H1 (cell line): ENCODE results near the gene PHYHD1. TPM values are rescaled to one million over a fixed set of nuclear protein-coding genes. Genes with fewer than 3 reads are reported as not detected.

Experiments used
- CTCF ChIA-PET: fragments of 300-600 bp; sonication (Branson Sonifier 250); formaldehyde crosslinking; loops from one replicate; lab custom pipeline; 2021; ENCODE audit not compliant: partially characterized antibody; lab: Charles Lee
- POLR2A ChIA-PET: fragments of 300-600 bp; sonication (Branson Sonifier 250); formaldehyde crosslinking; loops from one replicate; lab custom pipeline; 2021; ENCODE audit warnings: inconsistent platforms; ENCODE audit not compliant: partially characterized antibody; lab: Charles Lee
- DNase-seq, 2 experiments: peaks; one replicate each; pipeline versions ENCODE4 v3.0.0 to v3.0.0-alpha.2; 2010 to 2022; ENCODE audit warnings: low spot score in 2 of 2, low read depth in 1 of 2, mixed read lengths in 1 of 2
- FAIRE-seq: peaks from 2 replicates; lab custom pipeline; 2011; peaks lifted over from hg19 to GRCh38; lab: Jason Lieb, UNC
- H2AFZ ChIP-seq: 2 replicates; pipeline ENCODE4 v1.8.1; 2012; ENCODE audit warnings: low read length, inconsistent platforms
- H2AK5ac ChIP-seq: 2 replicates; pipeline ENCODE4 v1.6.1; 2013; ENCODE audit warnings: low read depth, low read length
- H2BK120ac ChIP-seq: replicated peaks from 2 replicates; pipeline ENCODE3; 2013; ENCODE audit warnings: low read depth, low read length, inconsistent platforms
- H2BK12ac ChIP-seq: 2 replicates; pipeline ENCODE4 v1.6.1; 2013; ENCODE audit warnings: low read depth, low read length
- H2BK15ac ChIP-seq: 2 replicates; pipeline ENCODE4 v1.6.1; 2013; ENCODE audit warnings: low read length
- H2BK20ac ChIP-seq: 2 replicates; pipeline ENCODE4 v1.6.1; 2013; ENCODE audit warnings: low read length
- H2BK5ac ChIP-seq: 2 replicates; pipeline ENCODE4 v1.6.1; 2013; ENCODE audit warnings: low read depth, low read length
- H3K14ac ChIP-seq: 2 replicates; pipeline ENCODE4 v1.6.1; 2013; ENCODE audit warnings: inconsistent platforms; ENCODE audit not compliant: insufficient read length
- H3K18ac ChIP-seq: 2 replicates; pipeline ENCODE4 v1.6.1; 2013; ENCODE audit warnings: low read length; ENCODE audit errors: extremely low read depth
- H3K23ac ChIP-seq: 2 replicates; pipeline ENCODE4 v1.6.1; 2013; ENCODE audit warnings: inconsistent platforms; ENCODE audit not compliant: insufficient read length
- H3K23me2 ChIP-seq: 2 replicates; pipeline ENCODE4 v1.6.1; 2013; ENCODE audit warnings: low read depth, low read length
- H3K27ac ChIP-seq: 2 replicates; pipeline ENCODE4 v1.6.1; 2011; ENCODE audit warnings: low read depth, low read length, inconsistent platforms
- H3K27me3 ChIP-seq, 4 experiments: replicated peaks in 1 of 4; 1 replicate in 1 of 4; 2 replicates in 3 of 4; pipeline versions ENCODE4 v1.6.1 to v1.8.1; 2011 to 2013; ENCODE audit warnings: low read length in 3 of 4, mild to moderate bottlenecking in 3 of 4, inconsistent platforms in 2 of 4, mixed read lengths in 2 of 4, moderate library complexity in 1 of 4; ENCODE audit not compliant: control insufficient read depth in 3 of 4, insufficient read depth in 3 of 4; ENCODE audit errors: extremely low read depth in 1 of 4
- H3K36me3 ChIP-seq, 4 experiments: 2 replicates each; pipeline versions ENCODE4 v1.6.1 to v1.8.1; 2011 to 2013; ENCODE audit warnings: mild to moderate bottlenecking in 4 of 4, low read length in 3 of 4, moderate library complexity in 2 of 4, control low read depth in 1 of 4, inconsistent platforms in 1 of 4; ENCODE audit not compliant: insufficient read depth in 4 of 4, control insufficient read depth in 2 of 4
- H3K4ac ChIP-seq: replicated peaks from 2 replicates; pipeline ENCODE3; 2013; ENCODE audit warnings: low read length, low read depth, mixed read lengths, inconsistent platforms; ENCODE audit not compliant: insufficient read length
- H3K4me1 ChIP-seq, 4 experiments: replicated peaks in 1 of 4; 1 replicate in 1 of 4; 2 replicates in 3 of 4; pipeline versions ENCODE4 v1.6.1 to v1.8.1; 2011 to 2013; ENCODE audit warnings: low read length in 3 of 4, inconsistent platforms in 2 of 4, mixed read lengths in 1 of 4; ENCODE audit not compliant: insufficient read depth in 4 of 4, control insufficient read depth in 3 of 4
- H3K4me2 ChIP-seq, 2 experiments: 2 replicates each; pipeline versions ENCODE4 v1.6.1 to v1.8.1; 2011 to 2013; ENCODE audit warnings: low read depth in 2 of 2, low read length in 2 of 2, control low read depth in 1 of 2, inconsistent platforms in 1 of 2, mild to moderate bottlenecking in 1 of 2; ENCODE audit not compliant: insufficient read depth in 1 of 2
- H3K4me3 ChIP-seq, 4 experiments: fragments of 200-600, 300-600 bp in 1 of 4; sonication (generic), shearing (Covaris generic), sonication (Bioruptor Twin) in 1 of 4; 2 replicates each; pipeline versions ENCODE4 v1.5.1 to v1.8.1; 2011 to 2016; ENCODE audit warnings: low read length in 4 of 4, low read depth in 3 of 4, control low read depth in 2 of 4, inconsistent platforms in 2 of 4, mild to moderate bottlenecking in 2 of 4, mixed read lengths in 1 of 4, moderate library complexity in 1 of 4; ENCODE audit not compliant: insufficient read depth in 2 of 4; ENCODE audit errors: extremely low read depth in 1 of 4
- H3K56ac ChIP-seq: replicated peaks from 2 replicates; pipeline ENCODE3; 2013; ENCODE audit warnings: low read depth, mild to moderate bottlenecking, mixed read lengths, low read length, inconsistent platforms; ENCODE audit not compliant: insufficient read length
- H3K79me1 ChIP-seq: 2 replicates; pipeline ENCODE4 v1.6.1; 2013; ENCODE audit warnings: low read depth, low read length, control low read depth
- H3K79me2 ChIP-seq, 2 experiments: 2 replicates each; pipeline versions ENCODE4 v1.6.1 to v1.8.1; 2012 to 2013; ENCODE audit warnings: low read length in 2 of 2, mild to moderate bottlenecking in 2 of 2, inconsistent platforms in 1 of 2; ENCODE audit not compliant: insufficient read depth in 2 of 2, control insufficient read depth in 1 of 2
- H3K9ac ChIP-seq, 4 experiments: replicated peaks in 1 of 4; 1 replicate in 1 of 4; 2 replicates in 3 of 4; pipeline versions ENCODE4 v1.6.1 to v1.8.1; 2011 to 2013; ENCODE audit warnings: low read depth in 3 of 4, low read length in 3 of 4, control low read depth in 2 of 4, mild to moderate bottlenecking in 2 of 4, moderate library complexity in 2 of 4, inconsistent platforms in 1 of 4; ENCODE audit errors: extremely low read depth in 1 of 4
- H3K9me3 ChIP-seq, 2 experiments: 2 replicates each; pipeline versions ENCODE4 v1.6.1 to v1.8.1; 2012 to 2013; ENCODE audit warnings: mild to moderate bottlenecking in 2 of 2, moderate library complexity in 2 of 2, control low read depth in 1 of 2, inconsistent platforms in 1 of 2, low read depth in 1 of 2, low read length in 1 of 2, mixed read lengths in 1 of 2; ENCODE audit not compliant: insufficient read depth in 2 of 2
- H4K20me1 ChIP-seq, 2 experiments: replicated peaks in 1 of 2; 2 replicates each; pipeline versions ENCODE3 to v1.8.1; 2011 to 2013; ENCODE audit warnings: inconsistent platforms in 2 of 2, low read length in 2 of 2, mild to moderate bottlenecking in 1 of 2; ENCODE audit not compliant: insufficient read depth in 2 of 2, control insufficient read depth in 1 of 2
- H4K5ac ChIP-seq: 2 replicates; pipeline ENCODE4 v1.6.1; 2013; ENCODE audit warnings: low read length, low read depth, mixed read lengths, inconsistent platforms; ENCODE audit not compliant: insufficient read length
- H4K8ac ChIP-seq: 2 replicates; pipeline ENCODE4 v1.8.0; 2013; ENCODE audit warnings: mild to moderate bottlenecking, moderate library complexity, low read length, inconsistent platforms; ENCODE audit not compliant: insufficient read depth; ENCODE audit errors: extremely low read depth
- H4K91ac ChIP-seq: replicated peaks from 2 replicates; pipeline ENCODE3; 2013; ENCODE audit warnings: low read length, mixed read lengths, inconsistent platforms; ENCODE audit not compliant: insufficient read length
- GTF2F1 ChIP-seq: IDR thresholded peaks from 2 replicates; pipeline ENCODE4 v1.6.1; 2012; ENCODE audit warnings: low read depth, low read length, improper control_type of control experiment, borderline replicate concordance
- PHF8 ChIP-seq: fragments of 200-600 bp; sonication (generic); conservative IDR thresholded peaks from 2 replicates; pipeline ENCODE4 v1.7.1; 2012; ENCODE audit warnings: low read depth, mild to moderate bottlenecking, inconsistent platforms, low read length, moderate library complexity
- SP4 ChIP-seq: IDR thresholded peaks from 2 replicates; pipeline ENCODE4 v1.6.1; 2012; ENCODE audit warnings: low read length, inconsistent platforms
- ZNF274 ChIP-seq: IDR thresholded peaks from 2 replicates; pipeline ENCODE4 v1.7.0; 2012; ENCODE audit warnings: low read length, borderline replicate concordance; ENCODE audit errors: extremely low read depth
- WGBS, 2 experiments: shearing (Covaris generic) in 1 of 2; methylation state at CpG; one replicate each; pipeline versions ENCODE4 v1.1.6 to v1.1.7; 2013 to 2015; ENCODE audit warnings: low lambda C conversion rate in 2 of 2, mixed read lengths in 2 of 2, inconsistent platforms in 1 of 2, low coverage in 1 of 2, missing lambda C conversion rate in 1 of 2; ENCODE audit not compliant: insufficient replicate concordance in 2 of 2, insufficient coverage in 1 of 2, insufficient read length in 1 of 2; ENCODE audit errors: extremely low coverage in 1 of 2, missing lambda C conversion rate in 1 of 2; 5-methylcytosine and 5-hydroxymethylcytosine counted together
- long read RNA-seq, 2 experiments: library from RNA in 1 of 2; library from capped mRNA in 1 of 2; stranded (forward); transcript quantifications; one replicate each; pipeline ENCODE4 v2.0.0, GENCODE V29; 2021; ENCODE audit warnings: inconsistent platforms in 1 of 2
- polyA minus RNA-seq, 3 experiments: library from RNA; depleted of rRNA, polyadenylated mRNA; stranded (reverse); fragments of >200 nt; gene quantifications; 1 replicate in 2 of 3; 2 replicates in 1 of 3; pipeline ENCODE4 v1.2.3, GENCODE V29; 2011
- polyA plus RNA-seq, 7 experiments: library from polyadenylated mRNA; depleted of rRNA in 3 of 7; stranded (reverse) in 5 of 7; unstranded in 2 of 7; fragments of >200 nt in 5 of 7; fragments of 200-250 nt in 2 of 7; gene quantifications; 1 replicate in 5 of 7; 2 replicates in 1 of 7; 4 replicates in 1 of 7; pipeline versions ENCODE4 v1.2.1 to v1.2.3, GENCODE V29; 2011 to 2013; ENCODE audit warnings: missing spikeins in 2 of 7, mixed read lengths in 2 of 7
- total RNA-seq: library from RNA; stranded (reverse); fragmentation: NEBNext Ultra II Directional; extraction: Animal tissue kit (Norgen Biotek cat#: 25700); gene quantifications from 2 replicates; pipeline ENCODE4 v1.2.1, GENCODE V29; 2021
- TF ChIP-seq, protein P1 (sequence below), 3 experiments: IDR thresholded peaks; 1 replicate in 2 of 3; 2 replicates in 1 of 3; pipeline versions ENCODE4 v1.5.1 to v1.6.1; 2011; ENCODE audit warnings: low read length in 3 of 3, mild to moderate bottlenecking in 3 of 3, inconsistent platforms in 2 of 3, low read depth in 1 of 3, moderate library complexity in 1 of 3; ENCODE audit not compliant: insufficient read depth in 1 of 3; ENCODE audit errors: control extremely low read depth in 1 of 3

Gene PHYHD1
- total RNA-seq: 14.1 and 18.1 TPM in 2 replicates
- polyA plus RNA-seq (2011; rRNA removed): 25.6 and 33.2 TPM in 2 replicates
- polyA plus RNA-seq (2011; cell fraction: cytosol; rRNA removed): 27.0 TPM
- 47.0 TPM for polyA plus RNA-seq (2011; cell fraction: nucleus; rRNA removed)
- polyA plus RNA-seq (2012, experiment 1 of 2): 15.4 to 23.4 TPM (median 22.4 TPM) in 4 replicates
- 20.9 TPM for polyA plus RNA-seq (2012, experiment 2 of 2)
- polyA plus RNA-seq (2013, experiment 1 of 2): 15.8 TPM
- polyA plus RNA-seq (2013, experiment 2 of 2): 15.1 TPM
- 12.7 and 23.7 TPM in 2 replicates for polyA minus RNA-seq (2011; rRNA and poly(A)+ RNA removed)
- polyA minus RNA-seq (2011; cell fraction: cytosol; rRNA and poly(A)+ RNA removed): 16.1 TPM
- 15.4 TPM for polyA minus RNA-seq (2011; cell fraction: nucleus; rRNA and poly(A)+ RNA removed)
- long read RNA-seq, experiment 1, partial matches to known transcripts: 6 of 12 reads
- long read RNA-seq, experiment 1, other reads (novel, unspliced or antisense): 5 of 12 reads
- long read RNA-seq, experiment 2, partial matches to known transcripts: 14 of 20 reads
- long read RNA-seq, experiment 2, other reads (novel, unspliced or antisense): 6 of 20 reads

DNA sequence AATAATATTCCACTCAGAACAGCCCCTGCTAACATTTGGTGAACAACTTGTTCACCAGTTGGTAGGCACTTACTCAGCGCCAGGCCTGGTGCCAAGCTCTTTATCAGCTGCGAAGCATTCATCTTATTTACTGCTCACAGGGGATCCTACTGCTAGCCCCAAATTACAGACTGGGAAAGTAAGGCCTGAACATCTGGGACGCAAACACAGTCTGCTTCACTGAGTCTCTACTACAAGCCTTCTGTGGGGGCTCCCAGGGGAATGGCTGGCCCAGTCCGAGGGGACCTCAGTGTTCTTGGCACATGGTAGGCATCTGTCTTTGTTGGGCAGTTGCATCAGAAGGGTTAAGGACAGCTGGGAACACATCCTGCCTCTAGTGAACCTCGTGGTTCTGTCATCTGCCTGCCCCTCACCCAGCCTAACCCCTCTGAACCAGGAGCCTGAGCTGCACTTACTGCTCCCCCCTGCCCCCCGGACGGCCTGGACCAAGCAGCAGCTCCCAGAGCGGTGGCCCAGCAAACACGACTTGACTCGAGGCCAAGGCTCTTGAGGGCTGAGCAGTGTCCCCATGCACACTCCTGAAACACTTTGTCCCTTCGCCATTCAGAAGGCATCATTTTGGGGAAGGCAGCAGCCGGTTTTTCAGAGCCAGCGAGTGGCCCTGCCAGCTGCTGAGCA, at the start of gene PHYHD1:
PHYHD1 (plus strand) TSS at position 602 of the 678 bp plus-strand sequence. CDS start 1,342 bp downstream, outside the sequence.
- H3K14ac ChIP-seq: no peak within 1 kb of the TSS
- H2BK15ac ChIP-seq: peak within 1 kb of the TSS; percentile 72; the same call in 1 of the 2 replicates
- 87% methylated on average over 13 of the region's 13 CpGs; no CpG with 5 or more reads in 1 of the 2 experiments for WGBS, 2 experiments
- no peak within 1 kb of the TSS for H3K23ac ChIP-seq
- peaks cover 2% of the 10 kb centered on the region; the same call in 1 of the 2 replicates for H3K23me2 ChIP-seq
- peak within 1 kb of the TSS; percentile 90; the same call in 1 of the 2 replicates for H2BK20ac ChIP-seq
- H3K9me3 ChIP-seq: no peaks in the 10 kb centered on the region
- 0 out of 2 replicates have a peak within 1 kb of the TSS, but pooled peaks have one; percentile 30 for H2AK5ac ChIP-seq
- DNase-seq: no peak
- peak within 1 kb of the TSS; percentile 62 for H2AFZ ChIP-seq
- peak within 1 kb of the TSS in 3 of 4 experiments; percentile 50 to 65 (median 59); a peak in 3 of 7 replicates for H3K9ac ChIP-seq
- peak within 1 kb of the TSS; percentile 72 for H4K91ac ChIP-seq
- peaks cover 0 to 2% of the 10 kb centered on the region in 2 experiments; a peak in 1 of 4 replicates for H3K79me2 ChIP-seq
- no peak within 1 kb of the TSS for H2BK120ac ChIP-seq
- CTCF ChIA-PET: interaction anchor here (0.8 to 9.7 kb wide), 5 partner anchors 9 to 58 kb away, joined by 3 to 139 read pairs (median 7); no protein-coding TSS in a partner anchor
- POLR2A ChIA-PET: interaction anchor here (1.2 to 2.9 kb wide), 8 partner anchors 8 to 236 kb away, joined by 3 to 18 read pairs (median 5); partner anchors contain the start of genes KYAT1 and LRRC8A
- peak within 1 kb of the TSS; percentile 90 for H2BK12ac ChIP-seq
- H3K4me1 ChIP-seq: peaks cover 0 to 10% (median 4%) of the 10 kb centered on the region in 4 experiments; a peak in 5 of 7 replicates
- no peak for FAIRE-seq
- H3K27me3 ChIP-seq: no peaks in the 10 kb centered on the region
- peak within 1 kb of the TSS; percentile 90 for H3K18ac ChIP-seq
- H4K20me1 ChIP-seq: peaks cover 3% of the 10 kb centered on the region in 2 experiments
- H4K5ac ChIP-seq: peak within 1 kb of the TSS; percentile 53
- no peaks in the 10 kb centered on the region for H3K79me1 ChIP-seq
- H3K4ac ChIP-seq: peak within 1 kb of the TSS; percentile 76
- peak within 1 kb of the TSS; percentile 67 for H3K56ac ChIP-seq
- H3K27ac ChIP-seq: peak within 1 kb of the TSS; percentile 50; the same call in 1 of the 2 replicates
- H3K4me2 ChIP-seq: peak within 1 kb of the TSS; percentile 46 to 70; a peak in 3 of 4 replicates
- peaks cover 0 to 23% (median 16%) of the 10 kb centered on the region in 4 experiments for H3K36me3 ChIP-seq
- H4K8ac ChIP-seq: peak within 1 kb of the TSS; percentile 90
- H3K4me3 ChIP-seq: peak within 1 kb of the TSS in 3 of 4 experiments; percentile 39 to 73 (median 73); a peak in 5 of 8 replicates
- H2BK5ac ChIP-seq: peak within 1 kb of the TSS; percentile 88
- TF ChIP-seq ZNF274: no peak
- TF ChIP-seq SP4: no peak
- no peak for TF ChIP-seq GTF2F1
- TF ChIP-seq, protein P1, sequence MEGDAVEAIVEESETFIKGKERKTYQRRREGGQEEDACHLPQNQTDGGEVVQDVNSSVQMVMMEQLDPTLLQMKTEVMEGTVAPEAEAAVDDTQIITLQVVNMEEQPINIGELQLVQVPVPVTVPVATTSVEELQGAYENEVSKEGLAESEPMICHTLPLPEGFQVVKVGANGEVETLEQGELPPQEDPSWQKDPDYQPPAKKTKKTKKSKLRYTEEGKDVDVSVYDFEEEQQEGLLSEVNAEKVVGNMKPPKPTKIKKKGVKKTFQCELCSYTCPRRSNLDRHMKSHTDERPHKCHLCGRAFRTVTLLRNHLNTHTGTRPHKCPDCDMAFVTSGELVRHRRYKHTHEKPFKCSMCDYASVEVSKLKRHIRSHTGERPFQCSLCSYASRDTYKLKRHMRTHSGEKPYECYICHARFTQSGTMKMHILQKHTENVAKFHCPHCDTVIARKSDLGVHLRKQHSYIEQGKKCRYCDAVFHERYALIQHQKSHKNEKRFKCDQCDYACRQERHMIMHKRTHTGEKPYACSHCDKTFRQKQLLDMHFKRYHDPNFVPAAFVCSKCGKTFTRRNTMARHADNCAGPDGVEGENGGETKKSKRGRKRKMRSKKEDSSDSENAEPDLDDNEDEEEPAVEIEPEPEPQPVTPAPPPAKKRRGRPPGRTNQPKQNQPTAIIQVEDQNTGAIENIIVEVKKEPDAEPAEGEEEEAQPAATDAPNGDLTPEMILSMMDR (IDR thresholded peaks at IDR 0.05; ENCODE audit: control extremely low read depth in 1 of 3, insufficient read depth in 1 of 3, low read depth in 1 of 3, low read length in 3 of 3): no peak
- no peak for TF ChIP-seq PHF8
